ENCODE results near the gene TAS1R3. TPM values are rescaled to one million over a fixed set of nuclear protein-coding genes. Genes with fewer than 3 reads are reported as not detected.

The TAS1R3 gene
- total and polyA plus RNA-seq, 4 donors: 0.19 to 0.36 (median 0.33) TPM; not detected in 1

DNA sequence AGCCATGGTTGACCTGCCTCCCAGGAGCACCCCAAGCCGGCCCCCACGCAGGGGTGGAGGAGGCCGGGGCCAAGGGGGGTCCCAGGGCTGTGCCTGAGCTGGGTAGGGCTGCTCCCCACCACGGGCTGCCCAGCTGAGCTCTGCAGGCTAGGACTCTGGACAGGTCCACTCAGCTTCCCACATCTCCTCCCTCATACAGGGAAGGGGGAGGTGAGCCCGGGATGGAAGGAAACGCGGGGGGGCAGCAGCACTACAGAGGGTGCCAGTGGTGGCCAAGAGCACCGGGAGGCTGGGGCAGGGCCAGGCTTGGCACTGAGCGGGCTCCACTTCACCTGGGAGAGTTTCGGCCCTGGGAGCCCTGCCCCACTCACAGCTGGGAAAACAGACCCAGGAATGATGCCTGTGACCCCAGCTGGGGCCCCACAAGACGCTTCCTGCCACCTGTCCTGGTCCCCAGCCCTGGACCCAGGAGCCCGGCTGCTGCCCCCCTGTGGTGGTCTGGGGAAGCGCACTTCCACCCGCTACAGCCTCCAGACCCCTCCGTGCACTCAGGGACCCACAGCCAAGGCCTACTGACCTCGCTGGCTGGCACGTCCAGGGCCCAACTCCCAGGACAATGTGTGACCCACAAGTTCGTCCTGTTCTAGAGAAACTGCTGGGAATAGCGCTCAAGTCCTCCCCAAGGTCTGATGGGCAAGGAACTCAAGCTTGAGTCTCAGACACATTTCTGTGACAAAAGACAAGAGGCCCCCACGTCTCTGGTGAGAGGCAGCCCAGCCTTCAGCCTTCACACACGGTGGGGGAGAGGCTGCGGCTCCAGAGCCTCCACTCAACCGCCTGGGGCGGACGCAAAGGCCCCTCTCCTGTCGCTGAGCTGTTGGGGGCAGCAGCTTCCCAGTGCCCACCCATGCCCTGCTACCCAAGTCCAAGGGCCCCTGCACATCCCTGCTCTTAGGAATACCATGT lies 40.9 kb downstream of the TAS1R3 start:
- no peak overlapping the region for H3K9ac ChIP-seq (ENCODE audit: low read depth in 1 of 2, low read length in 2 of 2)
- no peaks in the 10 kb centered on the region for H3K27me3 ChIP-seq (ENCODE audit: control insufficient read depth in 4 of 4, insufficient read depth in 4 of 4, low read length in 3 of 4)
- TF ChIP-seq HNF4A (conservative IDR thresholded peaks at IDR 0.05) (no peak), RAD21 (IDR thresholded peaks at IDR 0.05) (peak; percentile 63 to 78)
- TF ChIP-seq, protein P1, sequence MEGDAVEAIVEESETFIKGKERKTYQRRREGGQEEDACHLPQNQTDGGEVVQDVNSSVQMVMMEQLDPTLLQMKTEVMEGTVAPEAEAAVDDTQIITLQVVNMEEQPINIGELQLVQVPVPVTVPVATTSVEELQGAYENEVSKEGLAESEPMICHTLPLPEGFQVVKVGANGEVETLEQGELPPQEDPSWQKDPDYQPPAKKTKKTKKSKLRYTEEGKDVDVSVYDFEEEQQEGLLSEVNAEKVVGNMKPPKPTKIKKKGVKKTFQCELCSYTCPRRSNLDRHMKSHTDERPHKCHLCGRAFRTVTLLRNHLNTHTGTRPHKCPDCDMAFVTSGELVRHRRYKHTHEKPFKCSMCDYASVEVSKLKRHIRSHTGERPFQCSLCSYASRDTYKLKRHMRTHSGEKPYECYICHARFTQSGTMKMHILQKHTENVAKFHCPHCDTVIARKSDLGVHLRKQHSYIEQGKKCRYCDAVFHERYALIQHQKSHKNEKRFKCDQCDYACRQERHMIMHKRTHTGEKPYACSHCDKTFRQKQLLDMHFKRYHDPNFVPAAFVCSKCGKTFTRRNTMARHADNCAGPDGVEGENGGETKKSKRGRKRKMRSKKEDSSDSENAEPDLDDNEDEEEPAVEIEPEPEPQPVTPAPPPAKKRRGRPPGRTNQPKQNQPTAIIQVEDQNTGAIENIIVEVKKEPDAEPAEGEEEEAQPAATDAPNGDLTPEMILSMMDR (IDR thresholded peaks at IDR 0.05; ENCODE audit: low read depth, low read length, missing input control): peak; percentile 80
- H3K4me3 ChIP-seq (ENCODE audit: low read depth in 1 of 3, low read length in 3 of 3): no peak overlapping the region
- peaks cover 0 to 3% (median 0%) of the 10 kb centered on the region in 4 donors for H3K36me3 ChIP-seq (ENCODE audit: control insufficient read depth in 4 of 4, insufficient read depth in 3 of 4, low read depth in 1 of 4, low read length in 3 of 4)
- H3K9me3 ChIP-seq (ENCODE audit: control insufficient read depth in 4 of 4, low read length in 3 of 4): no peaks in the 10 kb centered on the region
- peaks cover 7 to 33% (median 28%) of the 10 kb centered on the region in 4 donors for H3K4me1 ChIP-seq (ENCODE audit: control insufficient read depth in 4 of 4, insufficient read depth in 4 of 4, low read length in 3 of 4)
- DNase-seq (ENCODE audit: low spot score): peak; percentile 87
- no peak overlapping the region for H3K27ac ChIP-seq (ENCODE audit: low read depth in 1 of 2, low read length in 2 of 2)
- 37% methylated on average over 26 of the region's 26 CpGs for WGBS

DNA sequence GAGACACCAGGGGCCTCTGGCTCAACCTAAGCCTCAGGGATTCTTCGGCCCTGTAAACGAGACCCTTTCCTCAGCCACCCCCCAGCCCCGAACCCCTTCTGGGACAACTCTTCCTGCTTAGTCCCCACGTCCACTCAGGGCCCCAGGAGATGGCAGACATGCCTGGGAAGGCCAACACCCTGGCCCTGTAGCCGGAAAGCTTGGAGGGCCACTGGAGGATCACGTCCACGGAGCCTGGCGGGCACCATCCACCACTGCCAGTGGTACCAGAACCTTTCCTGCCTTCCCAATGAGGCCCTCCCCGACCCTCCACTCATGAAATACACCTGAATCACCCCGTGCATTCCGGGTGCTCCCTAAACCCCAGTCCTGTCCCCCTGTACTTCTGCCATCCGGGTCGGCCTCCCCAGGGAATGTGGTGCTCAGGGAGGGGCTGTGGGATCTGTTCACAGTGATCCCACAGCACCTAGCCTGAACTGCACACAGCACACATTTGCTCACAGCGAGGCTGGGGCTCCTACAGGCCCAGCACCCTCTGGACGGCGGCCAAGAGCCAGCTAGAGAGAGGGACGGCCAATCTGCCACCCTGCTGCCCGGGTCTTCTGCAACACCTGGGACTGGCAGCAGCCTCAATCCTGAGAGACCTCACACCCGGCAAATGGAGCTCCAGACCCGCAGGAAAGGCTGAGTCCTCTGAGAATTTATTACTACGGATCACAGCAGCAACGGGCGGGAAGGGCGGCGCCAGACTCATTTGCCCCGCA lies 42.2 kb downstream of the TAS1R3 start:
- Histone ChIP-seq H3K36me3 (ENCODE audit: control insufficient read depth in 4 of 4, insufficient read depth in 3 of 4, low read depth in 1 of 4, low read length in 3 of 4) (peaks cover 0 to 4% (median 0%) of the 10 kb centered on the region in 4 donors), H3K27me3 (ENCODE audit: control insufficient read depth in 4 of 4, insufficient read depth in 4 of 4, low read length in 3 of 4) (no peaks in the 10 kb centered on the region), H3K4me3 (ENCODE audit: low read depth in 1 of 3, low read length in 3 of 3) (no peak overlapping the region), H3K9ac (ENCODE audit: low read depth in 1 of 2, low read length in 2 of 2) (no peak overlapping the region), H3K27ac (ENCODE audit: low read depth in 1 of 2, low read length in 2 of 2) (no peak overlapping the region), H3K9me3 (ENCODE audit: control insufficient read depth in 4 of 4, low read length in 3 of 4) (no peaks in the 10 kb centered on the region), H3K4me1 (ENCODE audit: control insufficient read depth in 4 of 4, insufficient read depth in 4 of 4, low read length in 3 of 4) (peaks cover 7 to 33% (median 28%) of the 10 kb centered on the region in 4 donors)
- WGBS: 86% methylated on average over 26 of the region's 26 CpGs
- DNase-seq (ENCODE audit: low spot score): no peak
- TF ChIP-seq EGR1 (IDR thresholded peaks at IDR 0.05; ENCODE audit: low read depth in 2 of 2) (no peak), FOXA1 (IDR thresholded peaks at IDR 0.05) (no peak), NR2F2 (IDR thresholded peaks at IDR 0.05) (no peak), FOXA2 (IDR thresholded peaks at IDR 0.05) (no peak), HNF4A (conservative IDR thresholded peaks at IDR 0.05) (no peak), JUND (IDR thresholded peaks at IDR 0.05) (no peak), SP1 (IDR thresholded peaks at IDR 0.05) (no peak), YY1 (IDR thresholded peaks at IDR 0.05) (no peak), TAF1 (conservative IDR thresholded peaks at IDR 0.05) (no peak)
- TF ChIP-seq, protein P2, sequence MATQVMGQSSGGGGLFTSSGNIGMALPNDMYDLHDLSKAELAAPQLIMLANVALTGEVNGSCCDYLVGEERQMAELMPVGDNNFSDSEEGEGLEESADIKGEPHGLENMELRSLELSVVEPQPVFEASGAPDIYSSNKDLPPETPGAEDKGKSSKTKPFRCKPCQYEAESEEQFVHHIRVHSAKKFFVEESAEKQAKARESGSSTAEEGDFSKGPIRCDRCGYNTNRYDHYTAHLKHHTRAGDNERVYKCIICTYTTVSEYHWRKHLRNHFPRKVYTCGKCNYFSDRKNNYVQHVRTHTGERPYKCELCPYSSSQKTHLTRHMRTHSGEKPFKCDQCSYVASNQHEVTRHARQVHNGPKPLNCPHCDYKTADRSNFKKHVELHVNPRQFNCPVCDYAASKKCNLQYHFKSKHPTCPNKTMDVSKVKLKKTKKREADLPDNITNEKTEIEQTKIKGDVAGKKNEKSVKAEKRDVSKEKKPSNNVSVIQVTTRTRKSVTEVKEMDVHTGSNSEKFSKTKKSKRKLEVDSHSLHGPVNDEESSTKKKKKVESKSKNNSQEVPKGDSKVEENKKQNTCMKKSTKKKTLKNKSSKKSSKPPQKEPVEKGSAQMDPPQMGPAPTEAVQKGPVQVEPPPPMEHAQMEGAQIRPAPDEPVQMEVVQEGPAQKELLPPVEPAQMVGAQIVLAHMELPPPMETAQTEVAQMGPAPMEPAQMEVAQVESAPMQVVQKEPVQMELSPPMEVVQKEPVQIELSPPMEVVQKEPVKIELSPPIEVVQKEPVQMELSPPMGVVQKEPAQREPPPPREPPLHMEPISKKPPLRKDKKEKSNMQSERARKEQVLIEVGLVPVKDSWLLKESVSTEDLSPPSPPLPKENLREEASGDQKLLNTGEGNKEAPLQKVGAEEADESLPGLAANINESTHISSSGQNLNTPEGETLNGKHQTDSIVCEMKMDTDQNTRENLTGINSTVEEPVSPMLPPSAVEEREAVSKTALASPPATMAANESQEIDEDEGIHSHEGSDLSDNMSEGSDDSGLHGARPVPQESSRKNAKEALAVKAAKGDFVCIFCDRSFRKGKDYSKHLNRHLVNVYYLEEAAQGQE (IDR thresholded peaks at IDR 0.05): no peak
- TF ChIP-seq, protein P1 (IDR thresholded peaks at IDR 0.05; ENCODE audit: low read depth, low read length, missing input control): no peak
- TF ChIP-seq, protein P3, sequence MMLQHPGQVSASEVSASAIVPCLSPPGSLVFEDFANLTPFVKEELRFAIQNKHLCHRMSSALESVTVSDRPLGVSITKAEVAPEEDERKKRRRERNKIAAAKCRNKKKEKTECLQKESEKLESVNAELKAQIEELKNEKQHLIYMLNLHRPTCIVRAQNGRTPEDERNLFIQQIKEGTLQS (IDR thresholded peaks at IDR 0.05): no peak
- TF ChIP-seq, protein P4, sequence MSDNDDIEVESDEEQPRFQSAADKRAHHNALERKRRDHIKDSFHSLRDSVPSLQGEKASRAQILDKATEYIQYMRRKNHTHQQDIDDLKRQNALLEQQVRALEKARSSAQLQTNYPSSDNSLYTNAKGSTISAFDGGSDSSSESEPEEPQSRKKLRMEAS (IDR thresholded peaks at IDR 0.05): no peak

Measured in liver (tissue), 9 donors.